ENCODE results near the gene COL4A2.

Gene COL4A2

GRCh38 chr13:110463871-110464510 is 156.9 kb downstream of the COL4A2 start:
- DNase-seq: peak; percentile 87

- peak; percentile 68 for DNase-seq
These were observed 157.7 kb downstream of the COL4A2 start for GRCh38 chr13:110464556-110465333.

- no peak for DNase-seq
These were observed 158.6 kb downstream of the COL4A2 start for GRCh38 chr13:110465696-110466095.

- no peak for DNase-seq
These were observed 159.3 kb downstream of the COL4A2 start for GRCh38 chr13:110466266-110466915.

GRCh38 chr13:110467516-110468110 is 160.5 kb downstream of the COL4A2 start:
- peak; percentile 39 for DNase-seq

- no peak for DNase-seq
These were observed 162.0 kb downstream of the COL4A2 start for GRCh38 chr13:110468986-110469495.

GRCh38 chr13:110469597-110469996 is 162.5 kb downstream of the COL4A2 start:
- no peak for DNase-seq

- DNase-seq: peak; percentile 53
These were observed 163.4 kb downstream of the COL4A2 start for GRCh38 chr13:110470272-110471009.

GRCh38 chr13:110471156-110471832 is 164.2 kb downstream of the COL4A2 start:
- peak; percentile 93 for DNase-seq

- DNase-seq: peak; percentile 97
These were observed 164.7 kb downstream of the COL4A2 start for GRCh38 chr13:110471833-110472162.

GRCh38 chr13:110472904-110473563 is 165.9 kb downstream of the COL4A2 start:
- no peak for DNase-seq

- no peak for DNase-seq
These were observed 167.6 kb downstream of the COL4A2 start for GRCh38 chr13:110474713-110475112.

GRCh38 chr13:110475117-110475516 is 168.0 kb downstream of the COL4A2 start:
- DNase-seq: no peak

GRCh38 chr13:110475550-110476219 is 168.6 kb downstream of the COL4A2 start:
- no peak for DNase-seq

GRCh38 chr13:110476220-110476617 is 169.1 kb downstream of the COL4A2 start:
- DNase-seq: no peak

GRCh38 chr13:110477706-110478245 is 170.7 kb downstream of the COL4A2 start:
- no peak for DNase-seq

- DNase-seq: peak; percentile 84
These were observed 171.5 kb downstream of the COL4A2 start for GRCh38 chr13:110478405-110479214.

- DNase-seq: no peak
These were observed 172.1 kb downstream of the COL4A2 start for GRCh38 chr13:110479215-110479545.

- no peak for DNase-seq
These were observed 172.6 kb downstream of the COL4A2 start for GRCh38 chr13:110479648-110480047.

GRCh38 chr13:110480161-110480560 is 173.1 kb downstream of the COL4A2 start:
- no peak for DNase-seq

Measured in inflammatory macrophage treated with lipopolysaccharide for 4 hours (primary cell).